Measurements from ENCODE around the gene APOBEC3F. TPM values are rescaled to one million over a fixed set of nuclear protein-coding genes. Genes with fewer than 3 reads are reported as not detected.

APOBEC3F gene
- polyA plus RNA-seq, 1 of the 3 experiments (the other 2 are of a cell fraction): 3.8 TPM

DNA sequence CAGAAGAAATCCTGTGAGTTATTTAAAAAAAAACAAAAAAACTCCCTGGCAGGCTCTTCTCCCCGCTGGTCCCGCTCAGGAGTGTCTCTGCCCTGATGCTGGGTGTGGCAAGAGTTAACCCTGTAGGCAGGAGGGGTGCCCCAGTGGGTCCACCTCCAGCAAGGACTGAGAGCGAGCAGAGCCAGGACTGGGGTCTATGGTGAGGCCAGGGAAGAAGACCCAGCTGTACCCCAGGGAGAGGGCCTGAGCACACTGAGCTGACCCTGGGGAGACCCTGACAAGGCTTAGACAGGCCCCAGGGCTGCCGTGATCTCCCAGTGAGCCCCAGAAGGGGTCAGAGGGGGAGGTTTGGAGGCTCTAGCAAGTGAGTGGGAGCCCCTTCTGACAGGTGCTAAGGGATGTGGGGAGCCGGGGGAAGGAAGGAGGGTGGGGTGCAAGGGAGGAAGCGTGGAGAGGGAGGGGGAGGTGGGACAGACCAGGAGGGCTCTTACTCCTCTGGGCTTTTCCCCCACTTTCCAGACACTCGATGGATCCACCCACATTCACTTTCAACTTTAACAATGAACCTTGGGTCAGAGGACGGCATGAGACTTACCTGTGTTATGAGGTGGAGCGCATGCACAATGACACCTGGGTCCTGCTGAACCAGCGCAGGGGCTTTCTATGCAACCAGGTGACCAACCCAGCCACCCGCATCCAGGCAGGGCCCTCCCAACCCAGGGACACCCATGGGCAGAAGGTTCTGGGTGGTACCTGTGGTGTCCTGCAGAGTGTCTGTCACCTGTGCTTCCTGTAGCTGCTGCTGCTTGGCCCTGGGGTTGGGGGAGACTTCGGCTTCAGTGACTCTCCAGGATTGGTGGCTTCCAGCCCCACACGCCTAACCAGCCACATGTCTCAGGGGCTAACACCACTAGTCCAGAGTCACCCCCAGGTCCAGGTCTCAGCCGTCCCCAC is 42.8 kb downstream of the APOBEC3F start:
- Histone ChIP-seq H3K9me2 (no peaks in the 10 kb centered on the region), H3K79me2 (ENCODE audit: insufficient read depth) (no peaks in the 10 kb centered on the region), H3K27me3 (ENCODE audit: insufficient read depth) (no peaks in the 10 kb centered on the region), H3K27ac (ENCODE audit: low read depth in 2 of 2, low read length in 1 of 2) (no peak overlapping the region), H3K9ac (no peak overlapping the region), H2AFZ (ENCODE audit: low read depth) (no peak overlapping the region), H3K4me1 (ENCODE audit: control insufficient read depth in 1 of 2, insufficient read depth in 2 of 2, low read depth in 1 of 2, low read length in 1 of 2) (peaks cover 0 to 6% of the 10 kb centered on the region in 2 experiments; a peak in 1 of 4 replicates), H3K9me3 (no peaks in the 10 kb centered on the region), H3K4me3 (ENCODE audit: low read depth in 2 of 2, low read length in 1 of 2) (no peak overlapping the region), H3K4me2 (no peak overlapping the region), H4K20me1 (ENCODE audit: insufficient read depth) (no peaks in the 10 kb centered on the region), H3K36me3 (replicated peaks in 1 of 2; ENCODE audit: control insufficient read depth in 1 of 2, insufficient read depth in 2 of 2, low read length in 1 of 2) (no peaks in the 10 kb centered on the region), H3F3A (replicated peaks; ENCODE audit: insufficient read depth) (no peaks in the 10 kb centered on the region)
- no peak for DNase-seq
- CTCF ChIA-PET: no interaction called here
- POLR2A ChIA-PET: no interaction called here
- WGBS (ENCODE audit: low lambda C conversion rate): 82% methylated on average over 4 of the region's 14 CpGs
- TF ChIP-seq ELF1 (IDR thresholded peaks at IDR 0.05): no peak
- TF ChIP-seq, protein P1, sequence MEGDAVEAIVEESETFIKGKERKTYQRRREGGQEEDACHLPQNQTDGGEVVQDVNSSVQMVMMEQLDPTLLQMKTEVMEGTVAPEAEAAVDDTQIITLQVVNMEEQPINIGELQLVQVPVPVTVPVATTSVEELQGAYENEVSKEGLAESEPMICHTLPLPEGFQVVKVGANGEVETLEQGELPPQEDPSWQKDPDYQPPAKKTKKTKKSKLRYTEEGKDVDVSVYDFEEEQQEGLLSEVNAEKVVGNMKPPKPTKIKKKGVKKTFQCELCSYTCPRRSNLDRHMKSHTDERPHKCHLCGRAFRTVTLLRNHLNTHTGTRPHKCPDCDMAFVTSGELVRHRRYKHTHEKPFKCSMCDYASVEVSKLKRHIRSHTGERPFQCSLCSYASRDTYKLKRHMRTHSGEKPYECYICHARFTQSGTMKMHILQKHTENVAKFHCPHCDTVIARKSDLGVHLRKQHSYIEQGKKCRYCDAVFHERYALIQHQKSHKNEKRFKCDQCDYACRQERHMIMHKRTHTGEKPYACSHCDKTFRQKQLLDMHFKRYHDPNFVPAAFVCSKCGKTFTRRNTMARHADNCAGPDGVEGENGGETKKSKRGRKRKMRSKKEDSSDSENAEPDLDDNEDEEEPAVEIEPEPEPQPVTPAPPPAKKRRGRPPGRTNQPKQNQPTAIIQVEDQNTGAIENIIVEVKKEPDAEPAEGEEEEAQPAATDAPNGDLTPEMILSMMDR (IDR thresholded peaks at IDR 0.05): no peak
- TF ChIP-seq NFIC (IDR thresholded peaks at IDR 0.05; ENCODE audit: borderline replicate concordance): no peak
- TF ChIP-seq RAD21 (IDR thresholded peaks at IDR 0.05; ENCODE audit: low read length): no peak
- TF ChIP-seq GATA2 (CRISPR knock-in tag; IDR thresholded peaks at IDR 0.05): no peak
- TF ChIP-seq, protein P2, sequence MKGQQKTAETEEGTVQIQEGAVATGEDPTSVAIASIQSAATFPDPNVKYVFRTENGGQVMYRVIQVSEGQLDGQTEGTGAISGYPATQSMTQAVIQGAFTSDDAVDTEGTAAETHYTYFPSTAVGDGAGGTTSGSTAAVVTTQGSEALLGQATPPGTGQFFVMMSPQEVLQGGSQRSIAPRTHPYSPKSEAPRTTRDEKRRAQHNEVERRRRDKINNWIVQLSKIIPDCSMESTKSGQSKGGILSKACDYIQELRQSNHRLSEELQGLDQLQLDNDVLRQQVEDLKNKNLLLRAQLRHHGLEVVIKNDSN (IDR thresholded peaks at IDR 0.05; ENCODE audit: borderline replicate concordance, low read depth): no peak
- no peak for TF ChIP-seq FOXM1 (IDR thresholded peaks at IDR 0.05; ENCODE audit: low read depth)
- TF ChIP-seq TEAD4 (IDR thresholded peaks at IDR 0.05; ENCODE audit: borderline replicate concordance, insufficient read depth): no peak
- TF ChIP-seq JUND (IDR thresholded peaks at IDR 0.05): no peak
- TF ChIP-seq FOSL2 (IDR thresholded peaks at IDR 0.05; ENCODE audit: borderline replicate concordance, low read depth): no peak
- TF ChIP-seq CHD2 (IDR thresholded peaks at IDR 0.05; ENCODE audit: low read length, partially characterized antibody): no peak
- TF ChIP-seq NRF1 (IDR thresholded peaks at IDR 0.05; ENCODE audit: low read depth, low read length): no peak

DNA sequence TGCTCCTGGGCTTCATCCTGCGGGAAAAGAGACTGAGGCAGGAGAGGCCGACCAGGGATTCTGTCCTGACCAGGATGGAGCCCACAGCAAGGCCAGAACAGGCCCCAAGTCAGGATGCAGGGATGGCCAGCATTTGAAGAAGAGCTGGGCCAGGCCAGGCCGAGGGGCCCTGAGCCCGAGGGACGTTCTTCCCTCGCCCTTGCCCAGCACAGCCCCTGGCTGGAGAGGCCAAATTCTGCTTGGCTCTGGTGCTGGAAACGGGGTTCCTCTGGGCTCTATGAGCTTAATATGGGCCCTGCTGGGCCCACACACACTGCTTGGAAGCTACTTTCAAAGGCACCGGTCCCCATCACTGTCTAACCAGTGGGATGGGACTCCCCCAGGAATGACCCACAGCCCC is 44.0 kb downstream of the APOBEC3F start:
- ChIA-PET POLR2A (no interaction called here), CTCF (no interaction called here)
- Histone ChIP-seq H3K27me3 (ENCODE audit: insufficient read depth) (no peaks in the 10 kb centered on the region), H3K9me2 (no peaks in the 10 kb centered on the region), H3K4me3 (ENCODE audit: low read depth in 2 of 2, low read length in 1 of 2) (no peak overlapping the region), H4K20me1 (ENCODE audit: insufficient read depth) (no peaks in the 10 kb centered on the region), H3K79me2 (ENCODE audit: insufficient read depth) (no peaks in the 10 kb centered on the region), H3K4me1 (ENCODE audit: control insufficient read depth in 1 of 2, insufficient read depth in 2 of 2, low read depth in 1 of 2, low read length in 1 of 2) (peaks cover 0 to 6% of the 10 kb centered on the region in 2 experiments; a peak in 1 of 4 replicates), H3K4me2 (no peak overlapping the region), H3K27ac (ENCODE audit: low read depth in 2 of 2, low read length in 1 of 2) (no peak overlapping the region), H3F3A (replicated peaks; ENCODE audit: insufficient read depth) (no peaks in the 10 kb centered on the region), H3K36me3 (replicated peaks in 1 of 2; ENCODE audit: control insufficient read depth in 1 of 2, insufficient read depth in 2 of 2, low read length in 1 of 2) (no peaks in the 10 kb centered on the region), H3K9me3 (no peaks in the 10 kb centered on the region), H3K9ac (no peak overlapping the region), H2AFZ (ENCODE audit: low read depth) (no peak overlapping the region)
- no CpG with 5 or more reads among the region's 8 CpGs for WGBS (ENCODE audit: low lambda C conversion rate)
- no peak for DNase-seq
- TF ChIP-seq FOSL2 (IDR thresholded peaks at IDR 0.05; ENCODE audit: borderline replicate concordance, low read depth): no peak
- TF ChIP-seq YY1 (IDR thresholded peaks at IDR 0.05; ENCODE audit: low read depth): no peak
- TF ChIP-seq TAF1 (IDR thresholded peaks at IDR 0.05; ENCODE audit: borderline replicate concordance, low read depth, low read length): no peak
- TF ChIP-seq, protein P3, sequence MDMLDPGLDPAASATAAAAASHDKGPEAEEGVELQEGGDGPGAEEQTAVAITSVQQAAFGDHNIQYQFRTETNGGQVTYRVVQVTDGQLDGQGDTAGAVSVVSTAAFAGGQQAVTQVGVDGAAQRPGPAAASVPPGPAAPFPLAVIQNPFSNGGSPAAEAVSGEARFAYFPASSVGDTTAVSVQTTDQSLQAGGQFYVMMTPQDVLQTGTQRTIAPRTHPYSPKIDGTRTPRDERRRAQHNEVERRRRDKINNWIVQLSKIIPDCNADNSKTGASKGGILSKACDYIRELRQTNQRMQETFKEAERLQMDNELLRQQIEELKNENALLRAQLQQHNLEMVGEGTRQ (IDR thresholded peaks at IDR 0.05; ENCODE audit: borderline replicate concordance, low read depth, low read length): no peak
- no peak for TF ChIP-seq EP300 (IDR thresholded peaks at IDR 0.05; ENCODE audit: borderline replicate concordance in 1 of 2, low read depth in 1 of 2, low read length in 1 of 2)
- TF ChIP-seq TEAD4 (IDR thresholded peaks at IDR 0.05; ENCODE audit: borderline replicate concordance, insufficient read depth): no peak
- TF ChIP-seq RCOR1 (IDR thresholded peaks at IDR 0.05; ENCODE audit: low read length): no peak
- no peak for TF ChIP-seq ELF1 (IDR thresholded peaks at IDR 0.05)
- TF ChIP-seq, protein P4, sequence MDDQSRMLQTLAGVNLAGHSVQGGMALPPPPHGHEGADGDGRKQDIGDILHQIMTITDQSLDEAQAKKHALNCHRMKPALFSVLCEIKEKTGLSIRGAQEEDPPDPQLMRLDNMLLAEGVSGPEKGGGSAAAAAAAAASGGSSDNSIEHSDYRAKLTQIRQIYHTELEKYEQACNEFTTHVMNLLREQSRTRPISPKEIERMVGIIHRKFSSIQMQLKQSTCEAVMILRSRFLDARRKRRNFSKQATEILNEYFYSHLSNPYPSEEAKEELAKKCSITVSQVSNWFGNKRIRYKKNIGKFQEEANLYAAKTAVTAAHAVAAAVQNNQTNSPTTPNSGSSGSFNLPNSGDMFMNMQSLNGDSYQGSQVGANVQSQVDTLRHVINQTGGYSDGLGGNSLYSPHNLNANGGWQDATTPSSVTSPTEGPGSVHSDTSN (IDR thresholded peaks at IDR 0.05): no peak
- no peak for TF ChIP-seq MXI1 (IDR thresholded peaks at IDR 0.05; ENCODE audit: low read depth, low read length)
- TF ChIP-seq, protein P5, sequence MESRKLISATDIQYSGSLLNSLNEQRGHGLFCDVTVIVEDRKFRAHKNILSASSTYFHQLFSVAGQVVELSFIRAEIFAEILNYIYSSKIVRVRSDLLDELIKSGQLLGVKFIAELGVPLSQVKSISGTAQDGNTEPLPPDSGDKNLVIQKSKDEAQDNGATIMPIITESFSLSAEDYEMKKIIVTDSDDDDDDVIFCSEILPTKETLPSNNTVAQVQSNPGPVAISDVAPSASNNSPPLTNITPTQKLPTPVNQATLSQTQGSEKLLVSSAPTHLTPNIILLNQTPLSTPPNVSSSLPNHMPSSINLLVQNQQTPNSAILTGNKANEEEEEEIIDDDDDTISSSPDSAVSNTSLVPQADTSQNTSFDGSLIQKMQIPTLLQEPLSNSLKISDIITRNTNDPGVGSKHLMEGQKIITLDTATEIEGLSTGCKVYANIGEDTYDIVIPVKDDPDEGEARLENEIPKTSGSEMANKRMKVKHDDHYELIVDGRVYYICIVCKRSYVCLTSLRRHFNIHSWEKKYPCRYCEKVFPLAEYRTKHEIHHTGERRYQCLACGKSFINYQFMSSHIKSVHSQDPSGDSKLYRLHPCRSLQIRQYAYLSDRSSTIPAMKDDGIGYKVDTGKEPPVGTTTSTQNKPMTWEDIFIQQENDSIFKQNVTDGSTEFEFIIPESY (IDR thresholded peaks at IDR 0.05; ENCODE audit: borderline replicate concordance, low read depth): no peak
- TF ChIP-seq TCF12 (IDR thresholded peaks at IDR 0.05): no peak
